Neural cell (in vitro differentiated cells): ENCODE data around the gene LDLRAD4. TPM values are rescaled to one million over a fixed set of nuclear protein-coding genes. Genes with fewer than 3 reads are reported as not detected.

Experiments used
- H2AFZ ChIP-seq: fragments of 200-600, 300-800 bp; sonication (generic), shearing (Covaris generic); 2 replicates; pipeline ENCODE4 v1.6.0; 2014; ENCODE audit warnings: low read depth, mild to moderate bottlenecking, antibody characterized with exemption, low read length, moderate library complexity
- H3F3A ChIP-seq: fragments of 200-600 bp; shearing (Covaris generic); 2 replicates; pipeline ENCODE4 v1.6.1; 2016; ENCODE audit warnings: mild to moderate bottlenecking, moderate library complexity, mixed read lengths, antibody characterized with exemption, low read length; ENCODE audit not compliant: insufficient read depth, poor library complexity, severe bottlenecking
- H3K27ac ChIP-seq: fragments of 200-600, 300-800 bp; sonication (generic), shearing (Covaris generic); 2 replicates; pipeline ENCODE4 v1.5.1; 2014; ENCODE audit warnings: mild to moderate bottlenecking, low read length, moderate library complexity
- H3K27me3 ChIP-seq: fragments of 300-800, 200-600 bp; sonication (generic), shearing (Covaris generic); 2 replicates; pipeline ENCODE4 v1.6.0; 2014; ENCODE audit warnings: mild to moderate bottlenecking, low read depth, low read length, moderate library complexity; ENCODE audit not compliant: insufficient read depth
- H3K36me3 ChIP-seq: fragments of 300-800, 200-600 bp; sonication (generic), shearing (Covaris generic); 2 replicates; pipeline ENCODE4 v1.5.1; 2014; ENCODE audit warnings: mild to moderate bottlenecking, antibody characterized with exemption, low read length, moderate library complexity; ENCODE audit not compliant: insufficient read depth
- H3K4me2 ChIP-seq: fragments of 300-800, 200-600 bp; sonication (generic), shearing (Covaris generic); 2 replicates; pipeline ENCODE4 v1.6.0; 2014; ENCODE audit warnings: mild to moderate bottlenecking, low read length
- H3K4me3 ChIP-seq: fragments of 300-800, 200-600 bp; sonication (generic), shearing (Covaris generic); 2 replicates; pipeline ENCODE4 v1.5.1; 2014; ENCODE audit warnings: mild to moderate bottlenecking, low read length, moderate library complexity
- H3K79me2 ChIP-seq: fragments of 200-600 bp; shearing (Covaris generic); replicated peaks from 2 replicates; pipeline ENCODE4 v1.6.0; 2014; ENCODE audit warnings: mild to moderate bottlenecking, low read length, moderate library complexity; ENCODE audit not compliant: insufficient read depth
- H3K9ac ChIP-seq: fragments of 300-800, 200-600 bp; sonication (generic), shearing (Covaris generic); 2 replicates; pipeline ENCODE4 v1.6.1; 2016; ENCODE audit warnings: mild to moderate bottlenecking, low read length, mixed read lengths
- H3K9me2 ChIP-seq: fragments of 200-600 bp; shearing (Covaris generic); 2 replicates; pipeline ENCODE4 v1.6.1; 2016; ENCODE audit warnings: mild to moderate bottlenecking, low read length, mixed read lengths; ENCODE audit not compliant: insufficient read depth
- H3K9me3 ChIP-seq: fragments of 200-600, 300-800 bp; sonication (generic), shearing (Covaris generic); 2 replicates; pipeline ENCODE4 v1.6.1; 2016; ENCODE audit warnings: mild to moderate bottlenecking, mixed run types, low read length, moderate library complexity, mixed read lengths
- H4K20me1 ChIP-seq: fragments of 200-600 bp; shearing (Covaris generic); 2 replicates; pipeline ENCODE4 v1.6.1; 2016; ENCODE audit warnings: mild to moderate bottlenecking, mixed run types; ENCODE audit not compliant: insufficient read depth
- CTCF ChIP-seq: fragments of 450-650 bp; IDR thresholded peaks from 2 replicates; pipeline ENCODE4 v1.5.1; 2014; ENCODE audit warnings: antibody characterized with exemption, mild to moderate bottlenecking, moderate library complexity; ENCODE audit not compliant: poor library complexity, severe bottlenecking
- EP300 ChIP-seq: fragments of 450-650 bp; conservative IDR thresholded peaks from 2 replicates; pipeline ENCODE4 v1.6.1; 2014; ENCODE audit warnings: antibody characterized with exemption, mild to moderate bottlenecking, moderate library complexity; ENCODE audit not compliant: poor library complexity, severe bottlenecking
- EZH2 ChIP-seq: fragments of 200-600, 300-800 bp; shearing (Covaris generic), sonication (generic); IDR thresholded peaks from 2 replicates; pipeline ENCODE4 v1.6.1; 2014; ENCODE audit warnings: antibody characterized with exemption, low read length, borderline replicate concordance, mild to moderate bottlenecking; ENCODE audit not compliant: insufficient read depth, poor library complexity, severe bottlenecking
- MXI1 ChIP-seq: fragments of 450-650 bp; conservative IDR thresholded peaks from 2 replicates; pipeline ENCODE4 v1.6.1; 2014; ENCODE audit warnings: antibody characterized with exemption, mild to moderate bottlenecking; ENCODE audit not compliant: poor library complexity, severe bottlenecking
- POLR2AphosphoS5 ChIP-seq: IDR thresholded peaks from 2 replicates; pipeline ENCODE4 v1.6.1; 2012
- RAD21 ChIP-seq: fragments of 450-650 bp; conservative IDR thresholded peaks from 2 replicates; pipeline ENCODE4 v1.6.1; 2014; ENCODE audit warnings: antibody characterized with exemption, mild to moderate bottlenecking, moderate library complexity
- REST ChIP-seq: IDR thresholded peaks from 2 replicates; pipeline ENCODE4 v1.6.1; 2012; ENCODE audit warnings: borderline replicate concordance
- SMC3 ChIP-seq: fragments of 450-650 bp; conservative IDR thresholded peaks from 2 replicates; pipeline ENCODE4 v1.6.1; 2014; ENCODE audit warnings: antibody characterized with exemption, mild to moderate bottlenecking, moderate library complexity; ENCODE audit not compliant: poor library complexity
- TAF1 ChIP-seq: IDR thresholded peaks from 2 replicates; pipeline ENCODE4 v1.6.1; 2012; ENCODE audit warnings: low read depth
- polyA plus RNA-seq: library from polyadenylated mRNA; depleted of rRNA; stranded (reverse); fragments of >200 nt; gene quantifications from 2 replicates; pipeline ENCODE4 v1.2.3, GENCODE V29; 2014

The LDLRAD4 gene
- polyA plus RNA-seq, 1 donor from 2014 or later = 3.7 TPM

- Histone ChIP-seq H3K27me3 (no peaks in the 10 kb centered on the region), H3K9me2 (no peaks in the 10 kb centered on the region), H3K79me2 (no peaks in the 10 kb centered on the region), H4K20me1 (no peaks in the 10 kb centered on the region), H3K9ac (no peak overlapping the region), H3F3A (no peaks in the 10 kb centered on the region), H3K36me3 (no peaks in the 10 kb centered on the region), H3K27ac (no peak overlapping the region), H3K4me2 (no peak overlapping the region), H3K9me3 (no peaks in the 10 kb centered on the region), H3K4me3 (no peak overlapping the region), H2AFZ (no peak overlapping the region)
- no peak for TF ChIP-seq REST
- no peak for TF ChIP-seq EZH2
- no peak for TF ChIP-seq RAD21
- no peak for TF ChIP-seq EP300
- TF ChIP-seq SMC3 = no peak
- no peak for TF ChIP-seq MXI1
Observed at GRCh38 chr18:13461469-13461868, 242.9 kb downstream of the LDLRAD4 start.

- Histone ChIP-seq H3F3A (no peaks in the 10 kb centered on the region), H3K9ac (no peak overlapping the region), H3K4me2 (no peak overlapping the region), H3K4me3 (no peak overlapping the region), H3K79me2 (no peaks in the 10 kb centered on the region), H4K20me1 (no peaks in the 10 kb centered on the region), H3K9me2 (no peaks in the 10 kb centered on the region), H3K27ac (no peak overlapping the region), H3K36me3 (no peaks in the 10 kb centered on the region), H3K9me3 (no peaks in the 10 kb centered on the region), H2AFZ (no peak overlapping the region), H3K27me3 (no peaks in the 10 kb centered on the region)
- no peak for TF ChIP-seq TAF1
- TF ChIP-seq POLR2AphosphoS5 = no peak
- TF ChIP-seq EZH2 = no peak
- no peak for TF ChIP-seq SMC3
- TF ChIP-seq MXI1 = no peak
- TF ChIP-seq REST = no peak
- no peak for TF ChIP-seq EP300
- no peak for TF ChIP-seq RAD21
- no peak for TF ChIP-seq CTCF
Observed at GRCh38 chr18:13461936-13462335, 243.4 kb downstream of the LDLRAD4 start.
